IMR-90 (cell line): ENCODE data around the gene IFIH1. TPM values are rescaled to one million over a fixed set of nuclear protein-coding genes. Genes with fewer than 3 reads are reported as not detected.

Experiments
- ATAC-seq: fragments of 200-7000 bp; cut with Tn5 transposase; 2 replicates; pipeline ENCODE4 v1.9.1; 2020; ENCODE audit warnings: low read depth, mild to moderate bottlenecking, moderate library complexity
- BruUV-seq: library from RNA; stranded (reverse); fragments of 400-500 nt; replicated peaks from 2 replicates; lab custom pipeline; 2021; lab: Mats Ljungman, UMichigan
- CTCF ChIA-PET: fragments of 300-600 bp; formaldehyde crosslinking; extraction: SDS; loops from one replicate; lab custom pipeline; 2021; ENCODE audit warnings: antibody characterized with exemption; lab: Yijun Ruan, JAX
- POLR2A ChIA-PET: fragments of 300-600 bp; sonication (Branson Sonifier 250); formaldehyde crosslinking; loops from one replicate; lab custom pipeline; 2022; ENCODE audit warnings: antibody characterized with exemption; ENCODE audit not compliant: unreplicated experiment; lab: Charles Lee
- DNase-seq: peaks from one replicate; pipeline ENCODE4 v3.0.0; 2013
- H2AFZ ChIP-seq: replicated peaks from 2 replicates; pipeline ENCODE3; 2013; ENCODE audit warnings: low read length, mild to moderate bottlenecking; ENCODE audit not compliant: poor library complexity
- H2AK5ac ChIP-seq: 2 replicates; pipeline ENCODE4 v1.6.1; 2013; ENCODE audit warnings: low read depth, low read length, inconsistent platforms
- H2AK9ac ChIP-seq: replicated peaks from 2 replicates; pipeline ENCODE3; 2013; ENCODE audit warnings: mild to moderate bottlenecking, low read depth, low read length, moderate library complexity; ENCODE audit not compliant: poor library complexity
- H2BK120ac ChIP-seq: 2 replicates; pipeline ENCODE4 v1.6.1; 2013; ENCODE audit warnings: low read depth, low read length, inconsistent platforms
- H2BK15ac ChIP-seq: 3 replicates; pipeline ENCODE4 v1.6.1; 2013; ENCODE audit warnings: low read depth, low read length, inconsistent platforms
- H2BK20ac ChIP-seq: 2 replicates; pipeline ENCODE4 v1.6.1; 2013; ENCODE audit warnings: low read depth, mild to moderate bottlenecking, inconsistent platforms, low read length, moderate library complexity
- H2BK5ac ChIP-seq: 2 replicates; pipeline ENCODE4 v1.6.1; 2013; ENCODE audit warnings: mild to moderate bottlenecking, low read depth, low read length, inconsistent platforms; ENCODE audit not compliant: poor library complexity, severe bottlenecking
- H3K14ac ChIP-seq: replicated peaks from 2 replicates; pipeline ENCODE4 v1.6.1; 2013; ENCODE audit warnings: low read depth, low read length, inconsistent platforms
- H3K18ac ChIP-seq: 2 replicates; pipeline ENCODE4 v1.6.1; 2013; ENCODE audit warnings: low read depth, low read length, control low read depth
- H3K23ac ChIP-seq: 2 replicates; pipeline ENCODE4 v1.6.1; 2013; ENCODE audit warnings: low read depth, low read length, inconsistent platforms
- H3K27ac ChIP-seq: 2 replicates; pipeline ENCODE4 v1.5.1; 2013; ENCODE audit warnings: mild to moderate bottlenecking, control low read depth, low read length; ENCODE audit not compliant: insufficient read depth
- H3K27me3 ChIP-seq: 2 replicates; pipeline ENCODE4 v1.6.1; 2013; ENCODE audit warnings: low read length; ENCODE audit not compliant: control insufficient read depth, insufficient read depth
- H3K36me3 ChIP-seq: 2 replicates; pipeline ENCODE4 v1.6.1; 2013; ENCODE audit warnings: low read length, mixed read lengths; ENCODE audit not compliant: control insufficient read depth, insufficient read depth
- H3K4ac ChIP-seq: 2 replicates; pipeline ENCODE4 v1.6.1; 2013; ENCODE audit warnings: low read depth, low read length, inconsistent platforms
- H3K4me1 ChIP-seq: 2 replicates; pipeline ENCODE4 v1.6.1; 2013; ENCODE audit warnings: low read length, mixed read lengths; ENCODE audit not compliant: control insufficient read depth, insufficient read depth
- H3K4me2 ChIP-seq: 2 replicates; pipeline ENCODE4 v1.6.1; 2013; ENCODE audit warnings: low read depth, mild to moderate bottlenecking, control low read depth, low read length, moderate library complexity
- H3K4me3 ChIP-seq: 2 replicates; pipeline ENCODE4 v1.5.1; 2013; ENCODE audit warnings: low read depth, mild to moderate bottlenecking, control low read depth, low read length, moderate library complexity; ENCODE audit not compliant: insufficient read depth
- H3K56ac ChIP-seq: 2 replicates; pipeline ENCODE4 v1.6.1; 2013; ENCODE audit warnings: low read length, inconsistent platforms; ENCODE audit not compliant: insufficient read depth; ENCODE audit errors: extremely low read depth
- H3K79me1 ChIP-seq, 2 experiments: 2 replicates each; pipeline ENCODE4 v1.6.1; 2013; ENCODE audit warnings: low read length in 2 of 2, inconsistent platforms in 1 of 2, low read depth in 1 of 2
- H3K9ac ChIP-seq: 2 replicates; pipeline ENCODE4 v1.6.1; 2013; ENCODE audit warnings: low read depth, low read length, control low read depth
- H3K9me1 ChIP-seq: 2 replicates; pipeline ENCODE4 v1.6.1; 2013; ENCODE audit warnings: low read length, inconsistent platforms; ENCODE audit not compliant: insufficient read depth
- H3K9me3 ChIP-seq: 2 replicates; pipeline ENCODE4 v1.6.1; 2013; ENCODE audit warnings: low read length; ENCODE audit not compliant: control insufficient read depth, insufficient read depth
- H4K20me1 ChIP-seq: 2 replicates; pipeline ENCODE4 v1.6.1; 2013; ENCODE audit warnings: low read length, inconsistent platforms; ENCODE audit not compliant: insufficient read depth
- H4K5ac ChIP-seq: 2 replicates; pipeline ENCODE4 v1.6.1; 2013; ENCODE audit warnings: mild to moderate bottlenecking, low read depth, low read length, control low read depth
- H4K8ac ChIP-seq, 2 experiments: 2 replicates each; pipeline ENCODE4 v1.6.1; 2013; ENCODE audit warnings: low read depth in 2 of 2, low read length in 2 of 2, control low read depth in 1 of 2, inconsistent platforms in 1 of 2
- H4K91ac ChIP-seq: 2 replicates; pipeline ENCODE4 v1.6.1; 2013; ENCODE audit warnings: low read depth, low read length, inconsistent platforms; ENCODE audit not compliant: insufficient read depth
- MXI1 ChIP-seq: IDR thresholded peaks from 2 replicates; pipeline ENCODE4 v1.6.1; 2012; ENCODE audit warnings: low read depth, mild to moderate bottlenecking, low read length, moderate library complexity, borderline replicate concordance
- RCOR1 ChIP-seq: IDR thresholded peaks from 2 replicates; pipeline ENCODE4 v1.6.1; 2012; ENCODE audit warnings: mild to moderate bottlenecking, low read length, improper control_type of control experiment; ENCODE audit not compliant: insufficient replicate concordance
- WGBS, 2 experiments: methylation state at CpG; one replicate each; pipeline versions ENCODE4 v1.1.5 to v1.1.7; 2013; ENCODE audit warnings: missing lambda C conversion rate in 2 of 2; ENCODE audit not compliant: insufficient read length in 1 of 2; ENCODE audit errors: extremely low coverage in 2 of 2; 5-methylcytosine and 5-hydroxymethylcytosine counted together
- dilution Hi-C: fragments of 300-500 bp; cut with HindIII; formaldehyde crosslinking; loops from one replicate; pipeline ENCODE4 v1.14.3; 2018; ENCODE audit warnings: low sequenced_read_pairs; ENCODE audit not compliant: unreplicated experiment
- in situ Hi-C: fragments of 300-500 bp; cut with MboI; formaldehyde crosslinking; loops from 3 replicates; pipeline ENCODE4 v1.14.3; 2019; ENCODE audit warnings: low sequenced_read_pairs, inconsistent platforms, mixed read lengths
- intact Hi-C: fragments of 100-400 bp; cut with micrococcal nuclease; formaldehyde crosslinking; loops from 2 replicates; pipeline ENCODE4 v1.10.0; 2022
- polyA plus RNA-seq, 3 experiments: library from polyadenylated mRNA; depleted of rRNA; stranded (reverse); fragments of >200 nt; gene quantifications; 2 replicates each; pipeline ENCODE4 v1.2.3, GENCODE V29; 2012; ENCODE audit warnings: low replicate concordance in 1 of 3
- total RNA-seq: library from RNA; depleted of rRNA; stranded (reverse); fragments of >200 nt; gene quantifications from 2 replicates; pipeline ENCODE4 v1.2.3, GENCODE V29; 2012
- TF ChIP-seq, protein P1 (sequence below): fragments of 150-350 bp; IDR thresholded peaks from 2 replicates; pipeline ENCODE4 v1.6.1; 2017; ENCODE audit warnings: mild to moderate bottlenecking, antibody characterized with exemption, low read length, low read depth
- TF ChIP-seq, protein P2 (sequence below): conservative IDR thresholded peaks from 2 replicates; pipeline ENCODE4 v1.5.1; 2012; ENCODE audit warnings: mild to moderate bottlenecking, low read depth, low read length, improper control_type of control experiment

IFIH1 gene
- total and polyA plus RNA-seq, 2 of the 4 experiments (the other 2 are of a cell fraction): 1.3 to 1.4 TPM

DNA sequence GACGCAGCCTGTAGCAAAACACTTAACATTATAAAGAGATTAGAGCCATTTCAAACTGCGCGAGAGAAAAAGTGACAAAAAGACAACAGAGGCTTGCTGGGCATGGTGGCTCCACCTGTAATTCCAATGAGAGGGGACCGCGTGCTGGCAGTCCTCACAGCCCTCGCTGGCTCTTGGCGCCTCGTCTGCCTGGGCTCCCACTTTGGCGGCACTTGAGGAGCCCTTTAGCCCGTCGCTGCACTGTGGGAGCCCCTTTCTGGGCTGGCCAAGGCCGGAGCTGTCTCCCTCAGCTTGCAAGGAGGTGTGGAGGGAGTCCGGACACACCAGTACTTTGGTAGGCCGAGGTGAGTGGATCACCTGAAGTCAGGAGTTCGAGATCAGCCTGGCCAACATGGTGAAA is 9.3 kb upstream of the IFIH1 start:
- Histone ChIP-seq H3K4me1 (no peaks in the 10 kb centered on the region), H2BK15ac (no peak overlapping the region), H3K9ac (no peak overlapping the region), H4K91ac (no peak overlapping the region), H4K5ac (no peak overlapping the region), H3K56ac (no peak overlapping the region), H2BK120ac (no peak overlapping the region), H4K20me1 (no peaks in the 10 kb centered on the region), H3K14ac (no peak overlapping the region), H3K4ac (no peak overlapping the region), H3K4me3 (no peak overlapping the region), H4K8ac (no peak overlapping the region), H2AK5ac (no peak overlapping the region), H3K36me3 (no peaks in the 10 kb centered on the region), H3K27me3 (peaks cover 2% of the 10 kb centered on the region; the same call in 1 of the 2 replicates), H3K23ac (no peak overlapping the region), H3K79me1 (no peaks in the 10 kb centered on the region), H3K9me3 (no peaks in the 10 kb centered on the region), H2BK5ac (no peak overlapping the region), H2AFZ (no peak overlapping the region), H3K4me2 (no peak overlapping the region), H3K9me1 (no peaks in the 10 kb centered on the region), H2BK20ac (no peak overlapping the region), H2AK9ac (no peak overlapping the region), H3K18ac (no peak overlapping the region), H3K27ac (no peak overlapping the region)
- DNase-seq: no peak
- in situ Hi-C loops: no loop called here
- WGBS, 2 experiments: 100% methylated on average over 3 of the region's 15 CpGs; no CpG with 5 or more reads in 1 of the 2 experiments
- CTCF ChIA-PET: no interaction called here
- dilution Hi-C loops: no loop called here
- intact Hi-C loops: no loop called here
- no TSS peak for BruUV-seq
- ATAC-seq: no peak
- POLR2A ChIA-PET: no interaction called here
- TF ChIP-seq MXI1 (no peak), RCOR1 (no peak)
- TF ChIP-seq, protein P1, sequence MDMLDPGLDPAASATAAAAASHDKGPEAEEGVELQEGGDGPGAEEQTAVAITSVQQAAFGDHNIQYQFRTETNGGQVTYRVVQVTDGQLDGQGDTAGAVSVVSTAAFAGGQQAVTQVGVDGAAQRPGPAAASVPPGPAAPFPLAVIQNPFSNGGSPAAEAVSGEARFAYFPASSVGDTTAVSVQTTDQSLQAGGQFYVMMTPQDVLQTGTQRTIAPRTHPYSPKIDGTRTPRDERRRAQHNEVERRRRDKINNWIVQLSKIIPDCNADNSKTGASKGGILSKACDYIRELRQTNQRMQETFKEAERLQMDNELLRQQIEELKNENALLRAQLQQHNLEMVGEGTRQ: no peak
- TF ChIP-seq, protein P2, sequence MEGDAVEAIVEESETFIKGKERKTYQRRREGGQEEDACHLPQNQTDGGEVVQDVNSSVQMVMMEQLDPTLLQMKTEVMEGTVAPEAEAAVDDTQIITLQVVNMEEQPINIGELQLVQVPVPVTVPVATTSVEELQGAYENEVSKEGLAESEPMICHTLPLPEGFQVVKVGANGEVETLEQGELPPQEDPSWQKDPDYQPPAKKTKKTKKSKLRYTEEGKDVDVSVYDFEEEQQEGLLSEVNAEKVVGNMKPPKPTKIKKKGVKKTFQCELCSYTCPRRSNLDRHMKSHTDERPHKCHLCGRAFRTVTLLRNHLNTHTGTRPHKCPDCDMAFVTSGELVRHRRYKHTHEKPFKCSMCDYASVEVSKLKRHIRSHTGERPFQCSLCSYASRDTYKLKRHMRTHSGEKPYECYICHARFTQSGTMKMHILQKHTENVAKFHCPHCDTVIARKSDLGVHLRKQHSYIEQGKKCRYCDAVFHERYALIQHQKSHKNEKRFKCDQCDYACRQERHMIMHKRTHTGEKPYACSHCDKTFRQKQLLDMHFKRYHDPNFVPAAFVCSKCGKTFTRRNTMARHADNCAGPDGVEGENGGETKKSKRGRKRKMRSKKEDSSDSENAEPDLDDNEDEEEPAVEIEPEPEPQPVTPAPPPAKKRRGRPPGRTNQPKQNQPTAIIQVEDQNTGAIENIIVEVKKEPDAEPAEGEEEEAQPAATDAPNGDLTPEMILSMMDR: no peak
